HG03039 (cell line): ENCODE measurements around the gene PSMB3.

Source experiments
- ATAC-seq: cut with Tn5 transposase; IDR thresholded peaks from one replicate; pipeline ENCODE4 v1.9.1; 2021; ENCODE audit warnings: mild to moderate bottlenecking, moderate library complexity; ENCODE audit not compliant: unreplicated experiment

PSMB3 gene

GRCh38 chr17:38794221-38794620, 41.7 kb downstream of the PSMB3 start:
- ATAC-seq = no peak

- ATAC-seq = no peak
These were observed 44.1 kb downstream of the PSMB3 start for GRCh38 chr17:38796451-38797157.

GRCh38 chr17:38797158-38797490, 44.6 kb downstream of the PSMB3 start:
- ATAC-seq = no peak

GRCh38 chr17:38797828-38798227, 45.3 kb downstream of the PSMB3 start:
- ATAC-seq = no peak

GRCh38 chr17:38798614-38799500, 46.3 kb downstream of the PSMB3 start:
- ATAC-seq = peak; percentile 9

- ATAC-seq = peak; percentile 78
These were observed 47.1 kb downstream of the PSMB3 start, which contains the start of gene PIP4K2B for GRCh38 chr17:38799501-38800236. Gene PIP4K2B, minus strand, starts transcription at chr17:38799556. Its CDS starts 132 bp downstream, at chr17:38799424.

GRCh38 chr17:38800237-38800760, 47.8 kb downstream of the PSMB3 start:
- no peak for ATAC-seq

- ATAC-seq = no peak
These were observed 57.3 kb downstream of the PSMB3 start for GRCh38 chr17:38809828-38810227.
